Cardiac muscle cell (in vitro differentiated cells and primary cell): ENCODE data around the gene MBTPS2. TPM values are rescaled to one million over a fixed set of nuclear protein-coding genes. Genes with fewer than 3 reads are reported as not detected.

Experiments used
- DNase-seq, 2 donors: peaks; one replicate each; pipeline versions ENCODE4 v3.0.0 to v3.0.0-alpha.2; 2010 to 2017; ENCODE audit warnings: low read depth in 1 of 2, low spot score in 1 of 2
- H3K27ac ChIP-seq: fragments of 200-600 bp; sonication (generic); 2 replicates; pipeline ENCODE4 v1.5.1; 2016
- H3K27me3 ChIP-seq: fragments of 200-600 bp; sonication (generic); 2 replicates; pipeline ENCODE4 v1.6.0; 2016; ENCODE audit warnings: control low read depth
- H3K36me3 ChIP-seq: fragments of 200-600 bp; sonication (generic); 2 replicates; pipeline ENCODE4 v1.5.1; 2016; ENCODE audit warnings: control low read depth
- H3K4me1 ChIP-seq: fragments of 200-600 bp; sonication (generic); 2 replicates; pipeline ENCODE4 v1.8.1; 2017; ENCODE audit warnings: low read depth, mild to moderate bottlenecking, mixed run types
- H3K4me3 ChIP-seq: fragments of 200-600 bp; sonication (generic); 2 replicates; pipeline ENCODE4 v1.5.1; 2016; ENCODE audit warnings: mild to moderate bottlenecking
- H3K9me3 ChIP-seq: fragments of 200-600 bp; sonication (generic); 2 replicates; pipeline ENCODE4 v1.5.1; 2017; ENCODE audit warnings: low read depth, mild to moderate bottlenecking, control low read depth
- CTCF ChIP-seq: IDR thresholded peaks from 2 replicates; pipeline ENCODE4 v1.5.1; 2012; ENCODE audit warnings: low read depth, mild to moderate bottlenecking, low read length
- polyA plus RNA-seq: library from polyadenylated mRNA; unstranded; fragments of >200 nt; fragmentation: Nextera tagmentation; extraction: Ambion mirVana; gene quantifications from 2 replicates; pipeline ENCODE4 v1.2.1, GENCODE V29; 2016
- total RNA-seq: library from RNA; depleted of rRNA; stranded (reverse); fragments of >200 nt; gene quantifications from 2 replicates; pipeline ENCODE4 v1.2.3, GENCODE V29; 2016

MBTPS2 gene
- total and polyA plus RNA-seq, 2 experiments from 2014 or later: 9.1 to 20.5 TPM

GRCh38 chrX:21875013-21875412 is 35.6 kb downstream of the MBTPS2 start:
- no peaks in the 10 kb centered on the region for H3K36me3 ChIP-seq
- no peaks in the 10 kb centered on the region for H3K27me3 ChIP-seq
- H3K9me3 ChIP-seq: no peaks in the 10 kb centered on the region
- TF ChIP-seq CTCF: no peak
- H3K4me3 ChIP-seq: no peak overlapping the region
- H3K4me1 ChIP-seq: peaks cover 7% of the 10 kb centered on the region
- no peak for DNase-seq
- H3K27ac ChIP-seq: no peak overlapping the region

- Histone ChIP-seq H3K4me1 (peaks cover 21% of the 10 kb centered on the region), H3K4me3 (no peak overlapping the region), H3K27ac (no peak overlapping the region), H3K27me3 (no peaks in the 10 kb centered on the region), H3K9me3 (no peaks in the 10 kb centered on the region), H3K36me3 (no peaks in the 10 kb centered on the region)
- TF ChIP-seq CTCF: no peak
- DNase-seq: no peak
Measured at GRCh38 chrX:21881881-21882574, 42.6 kb downstream of the MBTPS2 start.

- H3K4me1 ChIP-seq: peaks cover 21% of the 10 kb centered on the region
- no peak overlapping the region for H3K4me3 ChIP-seq
- TF ChIP-seq CTCF: no peak
- peak overlapping the region; percentile 52 for H3K27ac ChIP-seq
- peak in 1 of 2 donors; percentile 2 for DNase-seq
- no peaks in the 10 kb centered on the region for H3K9me3 ChIP-seq
- H3K36me3 ChIP-seq: no peaks in the 10 kb centered on the region
- no peaks in the 10 kb centered on the region for H3K27me3 ChIP-seq
Measured at GRCh38 chrX:21883258-21883657, 43.8 kb downstream of the MBTPS2 start.

DNA sequence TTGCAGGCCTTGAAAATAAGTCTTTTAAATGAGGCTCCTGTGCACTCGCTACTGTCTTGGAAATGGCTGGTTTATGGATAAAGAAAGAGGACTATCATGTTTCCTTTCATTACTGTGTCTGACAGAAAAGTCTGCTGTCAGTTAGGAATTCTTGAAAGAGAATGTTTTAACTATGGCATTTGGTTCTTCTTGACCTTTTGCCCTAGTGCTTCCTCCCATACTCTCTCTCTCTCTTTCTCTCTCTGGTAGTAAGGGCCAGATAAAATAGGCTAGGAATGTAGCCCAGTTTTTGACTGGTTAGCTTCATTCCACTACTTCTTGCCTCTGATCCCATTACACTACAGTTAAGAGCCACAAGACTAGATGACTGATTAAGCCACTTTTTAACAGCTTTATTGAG is 46.2 kb downstream of the MBTPS2 start:
- DNase-seq: peak; percentile 61 to 71
- H3K36me3 ChIP-seq: no peaks in the 10 kb centered on the region
- H3K27ac ChIP-seq: peak overlapping the region; percentile 87
- no peak overlapping the region for H3K4me3 ChIP-seq
- no peaks in the 10 kb centered on the region for H3K27me3 ChIP-seq
- H3K4me1 ChIP-seq: peaks cover 21% of the 10 kb centered on the region
- no peaks in the 10 kb centered on the region for H3K9me3 ChIP-seq
- no peak for TF ChIP-seq CTCF

DNA sequence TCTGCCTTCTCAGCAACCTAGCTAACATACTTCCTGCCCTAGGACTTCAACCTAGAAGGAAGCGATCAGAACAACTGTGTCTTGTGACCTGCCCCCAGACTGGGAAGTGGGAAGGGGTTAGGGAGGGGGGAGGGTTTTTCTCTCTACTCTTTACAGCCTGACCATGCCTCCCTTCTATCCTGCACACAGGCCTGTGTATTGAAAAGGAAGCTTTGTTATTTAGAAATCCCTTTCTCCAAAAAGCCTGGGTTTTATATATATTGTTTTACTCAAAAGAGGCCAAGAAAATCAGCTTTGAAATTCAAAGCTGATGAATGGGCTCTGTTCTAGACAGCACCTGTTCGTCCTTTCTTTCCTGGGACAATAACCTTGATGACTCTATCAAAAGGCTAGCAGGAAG is 65.9 kb downstream of the MBTPS2 start:
- Histone ChIP-seq H3K27ac (no peak overlapping the region), H3K4me1 (peaks cover 19% of the 10 kb centered on the region), H3K27me3 (no peaks in the 10 kb centered on the region), H3K36me3 (no peaks in the 10 kb centered on the region), H3K4me3 (no peak overlapping the region), H3K9me3 (no peaks in the 10 kb centered on the region)
- no peak for TF ChIP-seq CTCF
- no peak for DNase-seq

- Histone ChIP-seq H3K4me3 (no peak overlapping the region), H3K27ac (peak overlapping the region; percentile 12)
Measured at GRCh38 chrX:21905953-21906352, 66.5 kb downstream of the MBTPS2 start.

More at GRCh38 chrX:21905953-21906352, 66.5 kb downstream of the MBTPS2 start:
- peaks cover 19% of the 10 kb centered on the region for H3K4me1 ChIP-seq
- TF ChIP-seq CTCF: no peak
- no peaks in the 10 kb centered on the region for H3K9me3 ChIP-seq
- no peaks in the 10 kb centered on the region for H3K36me3 ChIP-seq
- DNase-seq: no peak
- no peaks in the 10 kb centered on the region for H3K27me3 ChIP-seq
